Measurements from ENCODE around the gene PRR29.

PRR29 gene

DNA sequence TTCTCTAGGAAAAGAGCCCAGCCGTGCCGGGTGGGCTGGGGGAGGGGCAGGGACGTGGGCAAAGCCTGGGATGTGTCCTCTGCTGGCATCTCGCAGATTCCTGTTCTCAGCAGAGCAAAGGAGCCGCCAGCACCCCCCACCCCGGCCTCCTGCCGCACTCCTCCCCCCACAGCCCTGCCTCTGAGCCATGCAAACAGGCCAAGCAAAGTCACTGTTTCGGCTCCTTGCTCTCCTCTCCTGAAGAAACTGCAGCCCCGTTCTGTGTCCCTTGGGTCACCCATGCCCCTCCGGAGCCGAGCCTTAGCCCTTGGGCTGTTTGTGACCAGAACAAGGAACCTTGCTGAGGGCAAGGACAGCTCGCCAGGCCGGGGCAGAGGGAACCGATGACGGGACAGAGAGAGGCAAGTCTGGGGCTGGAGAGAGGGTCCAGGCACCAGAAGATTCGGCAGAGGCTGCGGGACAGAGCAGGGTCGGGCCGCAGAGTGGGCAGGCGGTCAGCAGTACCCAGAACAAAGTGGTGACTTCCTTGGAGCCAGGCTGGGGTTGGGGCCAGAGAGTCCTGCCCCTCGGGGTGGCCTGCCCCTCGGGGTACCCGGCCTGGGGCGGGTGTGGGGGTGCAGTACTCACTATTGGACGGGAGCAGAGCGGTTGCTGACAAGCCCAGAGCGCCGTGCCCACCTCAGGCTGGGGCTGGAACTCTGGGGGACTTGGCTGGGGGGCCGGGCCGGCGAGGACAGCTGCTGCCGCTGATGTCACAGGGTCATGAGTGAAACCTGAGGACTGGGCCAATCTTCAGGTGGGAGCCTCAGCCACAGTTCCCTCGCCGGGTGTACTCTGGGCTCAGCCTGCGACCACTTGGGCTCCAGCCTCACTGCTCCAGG lies 9.2 kb upstream of the PRR29 start:
- no peaks in the 10 kb centered on the region for H3K9me3 ChIP-seq (ENCODE audit: control insufficient read depth, low read length)
- no peak overlapping the region for H3K9ac ChIP-seq (ENCODE audit: low read length)
- peaks cover 39% of the 10 kb centered on the region for H3K4me1 ChIP-seq (ENCODE audit: control insufficient read depth, insufficient read depth, low read length)
- no peak overlapping the region for H3K4me3 ChIP-seq (ENCODE audit: low read length)
- H3K36me3 ChIP-seq (ENCODE audit: control insufficient read depth, insufficient read depth, low read length): no peaks in the 10 kb centered on the region
- peaks cover 30% of the 10 kb centered on the region for H3K27me3 ChIP-seq (ENCODE audit: control insufficient read depth, insufficient read depth, low read length)

DNA sequence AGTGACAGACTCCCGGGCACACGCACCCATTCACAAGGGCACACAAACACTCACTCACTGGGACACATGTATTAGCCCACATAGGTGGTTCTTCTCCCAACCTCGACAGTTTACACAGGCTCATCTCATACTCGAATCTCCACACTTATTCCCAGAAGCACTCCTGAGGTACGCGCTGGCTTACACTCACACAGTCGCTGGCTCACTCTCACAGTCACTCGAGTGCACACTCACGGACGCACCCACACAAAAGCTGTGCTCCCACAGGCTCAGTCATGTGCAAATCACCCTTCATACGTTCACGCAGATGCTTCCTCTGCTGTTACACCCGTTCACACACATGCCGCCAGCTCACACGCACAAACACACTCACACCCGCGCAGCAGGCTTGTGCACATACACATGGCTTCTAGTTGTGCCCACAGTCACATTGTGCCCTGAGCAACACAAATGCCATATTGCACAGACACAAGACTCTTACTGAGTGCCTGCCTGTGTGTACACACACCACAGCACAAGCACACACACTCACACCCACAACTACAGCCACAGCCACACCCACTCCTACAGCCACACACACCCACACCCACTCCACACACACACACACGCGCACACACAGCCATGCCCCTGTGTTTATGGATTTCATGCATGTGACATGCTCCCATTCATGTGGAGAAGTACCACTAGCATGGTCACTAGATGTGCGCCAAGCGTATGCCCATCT lies 8.4 kb upstream of the PRR29 start:
- H3K4me1 ChIP-seq (ENCODE audit: control insufficient read depth, insufficient read depth, low read length): peaks cover 31% of the 10 kb centered on the region
- no peak overlapping the region for H3K9ac ChIP-seq (ENCODE audit: low read length)

GRCh38 chr17:63991611-63992010 lies 6.5 kb upstream of the PRR29 start:
- H3K4me3 ChIP-seq (ENCODE audit: low read length): no peak overlapping the region
- peaks cover 18% of the 10 kb centered on the region for H3K4me1 ChIP-seq (ENCODE audit: control insufficient read depth, insufficient read depth, low read length)
- H3K9me3 ChIP-seq (ENCODE audit: control insufficient read depth, low read length): no peaks in the 10 kb centered on the region
- H3K36me3 ChIP-seq (ENCODE audit: control insufficient read depth, insufficient read depth, low read length): no peaks in the 10 kb centered on the region
- peaks cover 35% of the 10 kb centered on the region for H3K27me3 ChIP-seq (ENCODE audit: control insufficient read depth, insufficient read depth, low read length)
- H3K9ac ChIP-seq (ENCODE audit: low read length): no peak overlapping the region

More for the DNA sequence above, 8.4 kb upstream of the PRR29 start:
- Histone ChIP-seq H3K27me3 (ENCODE audit: control insufficient read depth, insufficient read depth, low read length) (peaks cover 32% of the 10 kb centered on the region), H3K4me3 (ENCODE audit: low read length) (no peak overlapping the region), H3K36me3 (ENCODE audit: control insufficient read depth, insufficient read depth, low read length) (no peaks in the 10 kb centered on the region), H3K9me3 (ENCODE audit: control insufficient read depth, low read length) (no peaks in the 10 kb centered on the region)

GRCh38 chr17:63993368-63993985 lies 4.7 kb upstream of the PRR29 start:
- no peaks in the 10 kb centered on the region for H3K9me3 ChIP-seq (ENCODE audit: control insufficient read depth, low read length)
- no peaks in the 10 kb centered on the region for H3K36me3 ChIP-seq (ENCODE audit: control insufficient read depth, insufficient read depth, low read length)
- H3K4me3 ChIP-seq (ENCODE audit: low read length): no peak overlapping the region
- no peak overlapping the region for H3K9ac ChIP-seq (ENCODE audit: low read length)
- H3K4me1 ChIP-seq (ENCODE audit: control insufficient read depth, insufficient read depth, low read length): peaks cover 22% of the 10 kb centered on the region
- H3K27me3 ChIP-seq (ENCODE audit: control insufficient read depth, insufficient read depth, low read length): peaks cover 50% of the 10 kb centered on the region

DNA sequence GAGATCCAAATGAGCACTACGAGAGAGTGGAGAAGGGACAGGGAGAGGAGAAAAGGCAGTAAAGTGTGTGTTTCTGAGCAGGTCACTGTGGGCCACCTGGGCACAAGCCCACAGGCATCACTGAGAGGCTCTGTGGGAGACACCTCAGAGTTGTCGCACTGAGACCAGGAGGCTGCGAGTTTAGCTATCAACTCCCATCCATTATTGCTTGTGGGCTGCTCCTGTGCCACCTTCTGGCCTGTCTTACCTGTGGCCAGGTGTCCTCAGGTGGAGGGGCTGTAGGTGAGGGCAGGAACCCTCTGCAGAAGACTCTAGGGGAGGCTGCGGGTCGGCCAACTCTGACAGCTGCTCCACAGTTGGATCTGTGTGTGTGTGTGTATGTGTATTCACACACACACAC lies 2.5 kb upstream of the PRR29 start:
- H3K36me3 ChIP-seq (ENCODE audit: control insufficient read depth, insufficient read depth, low read length): no peaks in the 10 kb centered on the region
- H3K9ac ChIP-seq (ENCODE audit: low read length): no peak overlapping the region
- H3K27me3 ChIP-seq (ENCODE audit: control insufficient read depth, insufficient read depth, low read length): peaks cover 41% of the 10 kb centered on the region
- peaks cover 22% of the 10 kb centered on the region for H3K4me1 ChIP-seq (ENCODE audit: control insufficient read depth, insufficient read depth, low read length)
- H3K9me3 ChIP-seq (ENCODE audit: control insufficient read depth, low read length): no peaks in the 10 kb centered on the region
- H3K4me3 ChIP-seq (ENCODE audit: low read length): no peak overlapping the region

GRCh38 chr17:63996430-63997182 lies 1.5 kb upstream of the PRR29 start:
- peaks cover 28% of the 10 kb centered on the region for H3K4me1 ChIP-seq (ENCODE audit: control insufficient read depth, insufficient read depth, low read length)
- no peaks in the 10 kb centered on the region for H3K36me3 ChIP-seq (ENCODE audit: control insufficient read depth, insufficient read depth, low read length)
- no peaks in the 10 kb centered on the region for H3K9me3 ChIP-seq (ENCODE audit: control insufficient read depth, low read length)
- H3K27me3 ChIP-seq (ENCODE audit: control insufficient read depth, insufficient read depth, low read length): peaks cover 36% of the 10 kb centered on the region
- H3K9ac ChIP-seq (ENCODE audit: low read length): no peak overlapping the region
- no peak overlapping the region for H3K4me3 ChIP-seq (ENCODE audit: low read length)

DNA sequence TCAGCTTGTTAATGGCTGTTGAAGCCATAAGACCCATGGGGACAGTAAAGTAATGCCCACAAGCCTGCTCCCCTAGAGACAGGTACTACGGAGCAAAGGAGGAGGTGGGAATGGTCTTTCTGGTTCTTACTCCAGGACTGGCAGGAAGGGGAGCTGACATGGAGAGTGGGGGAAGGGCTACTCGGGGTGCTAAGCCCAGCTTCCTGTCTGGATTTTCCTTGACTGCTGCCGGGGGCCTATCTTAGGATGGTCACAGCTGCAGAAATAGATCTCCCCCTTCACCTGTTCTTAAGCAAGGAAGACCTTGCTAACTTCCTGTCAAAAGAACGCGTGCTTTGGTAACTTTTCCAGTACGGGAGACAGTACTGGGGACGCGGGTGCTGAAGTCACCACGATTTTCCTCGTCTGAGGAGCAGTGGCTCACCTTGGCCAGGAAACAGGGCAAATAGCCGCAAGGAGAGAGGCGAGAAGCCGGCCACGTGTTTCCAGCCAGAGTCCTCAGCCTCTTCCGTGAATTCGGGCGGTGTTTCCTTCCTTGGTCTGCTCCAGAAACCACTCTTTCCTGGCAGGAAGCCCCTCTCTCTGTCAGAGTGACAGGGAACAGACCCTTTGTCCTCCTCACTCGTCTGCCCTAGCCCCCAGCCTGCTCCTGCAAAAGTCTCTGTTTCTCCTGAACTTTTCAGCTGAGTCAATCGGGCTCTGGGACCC lies 656 bp upstream of the PRR29 start:
- Histone ChIP-seq H3K9me3 (ENCODE audit: control insufficient read depth, low read length) (no peaks in the 10 kb centered on the region), H3K27me3 (ENCODE audit: control insufficient read depth, insufficient read depth, low read length) (peaks cover 27% of the 10 kb centered on the region), H3K36me3 (ENCODE audit: control insufficient read depth, insufficient read depth, low read length) (no peaks in the 10 kb centered on the region), H3K4me3 (ENCODE audit: low read length) (peak overlapping the region; percentile 8), H3K4me1 (ENCODE audit: control insufficient read depth, insufficient read depth, low read length) (peaks cover 36% of the 10 kb centered on the region), H3K9ac (ENCODE audit: low read length) (peak overlapping the region; percentile 47)

DNA sequence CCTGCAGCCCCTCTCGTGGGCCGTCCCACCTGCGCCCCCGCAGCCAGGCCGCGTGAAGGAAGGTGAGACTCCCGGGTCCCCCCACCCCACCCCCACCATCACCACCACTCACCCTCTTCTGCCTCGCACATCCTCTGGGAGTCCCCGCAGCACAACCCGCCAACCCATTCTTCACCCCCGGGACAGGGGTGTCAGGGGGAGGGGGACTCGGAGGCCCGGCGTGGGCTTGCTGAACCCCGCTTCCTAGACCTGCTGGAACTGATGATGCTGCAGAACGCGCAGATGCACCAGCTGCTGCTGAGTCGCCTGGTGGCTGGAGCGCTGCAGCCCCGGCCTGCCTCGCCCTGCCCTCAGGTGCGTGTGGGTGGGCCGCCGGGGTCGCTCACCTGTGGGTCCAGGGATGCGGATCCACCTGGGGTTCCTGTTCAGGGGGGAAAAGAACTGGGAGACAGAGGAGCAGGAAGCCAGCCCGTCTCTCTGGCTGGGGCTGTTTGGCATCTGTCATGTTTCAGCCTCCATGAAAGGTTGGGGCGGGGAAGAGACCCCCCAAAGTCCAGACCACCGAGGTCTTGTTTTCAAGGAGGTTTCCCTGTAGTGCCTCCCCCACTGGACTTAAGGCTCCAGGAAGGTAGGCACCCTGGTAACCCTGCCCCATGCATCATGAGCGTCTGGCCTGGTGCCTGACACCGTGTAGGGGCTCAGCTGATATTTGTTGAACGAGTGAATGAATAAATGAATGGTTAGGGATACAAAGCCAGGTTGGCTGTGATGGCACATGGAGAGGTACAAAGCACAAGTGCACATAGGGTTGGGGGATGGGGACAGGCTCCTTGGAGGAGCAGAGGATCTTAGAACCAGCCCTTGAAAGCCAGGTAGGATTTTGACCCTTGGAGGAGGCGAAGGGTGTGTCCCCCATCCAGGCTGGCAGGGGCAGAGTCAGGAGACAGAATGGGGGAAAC lies 849 bp downstream of the PRR29 start:
- Histone ChIP-seq H3K9me3 (ENCODE audit: control insufficient read depth, low read length) (no peaks in the 10 kb centered on the region), H3K36me3 (ENCODE audit: control insufficient read depth, insufficient read depth, low read length) (no peaks in the 10 kb centered on the region), H3K27me3 (ENCODE audit: control insufficient read depth, insufficient read depth, low read length) (peaks cover 20% of the 10 kb centered on the region), H3K4me1 (ENCODE audit: control insufficient read depth, insufficient read depth, low read length) (peaks cover 38% of the 10 kb centered on the region), H3K4me3 (ENCODE audit: low read length) (no peak overlapping the region), H3K9ac (ENCODE audit: low read length) (no peak overlapping the region)

GRCh38 chr17:63999680-64000531 lies 1.8 kb downstream of the PRR29 start:
- Histone ChIP-seq H3K4me3 (ENCODE audit: low read length) (no peak overlapping the region), H3K27me3 (ENCODE audit: control insufficient read depth, insufficient read depth, low read length) (peaks cover 21% of the 10 kb centered on the region), H3K36me3 (ENCODE audit: control insufficient read depth, insufficient read depth, low read length) (no peaks in the 10 kb centered on the region), H3K9me3 (ENCODE audit: control insufficient read depth, low read length) (no peaks in the 10 kb centered on the region), H3K9ac (ENCODE audit: low read length) (no peak overlapping the region), H3K4me1 (ENCODE audit: control insufficient read depth, insufficient read depth, low read length) (peaks cover 44% of the 10 kb centered on the region)

DNA sequence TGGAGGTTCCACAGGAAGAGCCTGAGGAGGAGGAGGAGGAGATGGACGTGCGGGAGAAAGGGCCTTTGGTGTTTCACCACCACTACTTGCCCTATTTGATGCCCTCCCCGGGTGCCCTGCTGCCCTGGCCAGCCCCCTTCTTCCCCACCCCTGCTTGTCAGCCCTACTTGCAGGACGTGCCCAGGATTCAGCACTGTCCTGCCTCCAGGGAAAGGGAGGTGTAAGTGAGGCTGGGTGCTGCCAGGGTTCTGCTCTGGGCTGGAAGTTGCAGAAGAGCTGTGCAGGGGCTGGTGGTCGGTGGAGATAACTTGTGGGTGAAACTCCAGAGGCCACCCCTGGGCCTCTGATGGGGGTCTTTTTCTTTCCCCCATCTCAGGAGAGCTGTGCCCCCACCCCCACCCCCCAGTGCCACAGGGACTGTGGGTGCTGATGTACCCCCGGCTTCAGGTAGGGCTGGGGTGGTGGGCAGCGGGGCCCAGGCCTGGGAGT lies 3.0 kb downstream of the PRR29 start:
- Histone ChIP-seq H3K4me3 (ENCODE audit: low read length) (no peak overlapping the region), H3K36me3 (ENCODE audit: control insufficient read depth, insufficient read depth, low read length) (no peaks in the 10 kb centered on the region), H3K9me3 (ENCODE audit: control insufficient read depth, low read length) (no peaks in the 10 kb centered on the region), H3K4me1 (ENCODE audit: control insufficient read depth, insufficient read depth, low read length) (peaks cover 56% of the 10 kb centered on the region), H3K27me3 (ENCODE audit: control insufficient read depth, insufficient read depth, low read length) (peaks cover 21% of the 10 kb centered on the region), H3K9ac (ENCODE audit: low read length) (peak overlapping the region; percentile 58)
